ENCODE measurements around the gene CCND3. TPM values are rescaled to one million over a fixed set of nuclear protein-coding genes. Genes with fewer than 3 reads are reported as not detected.

Gene CCND3
- total and polyA plus RNA-seq, 5 donors from 2014 or later = 246 to 564 (median 338) TPM

GRCh38 chr6:41963371-41963770 lies 21.8 kb upstream of the CCND3 start:
- H3K4me3 Mint-ChIP-seq = no peak overlapping the region
- no peak for ATAC-seq (ENCODE audit: low read depth in 2 of 2)
- H3K4me3 ChIP-seq (ENCODE audit: low read depth, low read length) = no peak overlapping the region
- peaks cover 35% of the 10 kb centered on the region for H3K36me3 ChIP-seq (ENCODE audit: control insufficient read depth, insufficient read depth, low read length)
- peak overlapping the region in 2 of 3 donors; percentile 3 to 67 for H3K27ac Mint-ChIP-seq
- H3K36me3 Mint-ChIP-seq = peaks cover 33% of the 10 kb centered on the region
- no peak for DNase-seq
- no peaks in the 10 kb centered on the region for H3K27me3 Mint-ChIP-seq
- no peak overlapping the region for H3K27ac ChIP-seq (ENCODE audit: insufficient read depth, low read length, poor library complexity, severe bottlenecking)
- H3K9me3 ChIP-seq (ENCODE audit: control insufficient read depth in 2 of 2, low read length in 2 of 2) = no peaks in the 10 kb centered on the region
- H3K4me1 Mint-ChIP-seq = peaks cover 27 to 91% (median 50%) of the 10 kb centered on the region in 4 donors
- peaks cover 0 to 3% (median 0%) of the 10 kb centered on the region in 7 donors for H3K9me3 Mint-ChIP-seq
- peaks cover 19% of the 10 kb centered on the region for H3K4me1 ChIP-seq (ENCODE audit: control insufficient read depth, insufficient read depth, low read length, poor library complexity, severe bottlenecking)
- no peaks in the 10 kb centered on the region for H3K27me3 ChIP-seq (ENCODE audit: control insufficient read depth, insufficient read depth, low read length)

GRCh38 chr6:41960028-41960427 lies 18.4 kb upstream of the CCND3 start:
- H3K9me3 Mint-ChIP-seq = peaks cover 0 to 3% (median 0%) of the 10 kb centered on the region in 7 donors
- Histone ChIP-seq H3K36me3 (ENCODE audit: control insufficient read depth, insufficient read depth, low read length) (peaks cover 25% of the 10 kb centered on the region), H3K9me3 (ENCODE audit: control insufficient read depth in 2 of 2, low read length in 2 of 2) (no peaks in the 10 kb centered on the region), H3K4me1 (ENCODE audit: control insufficient read depth, insufficient read depth, low read length, poor library complexity, severe bottlenecking) (peaks cover 4% of the 10 kb centered on the region), H3K27me3 (ENCODE audit: control insufficient read depth, insufficient read depth, low read length) (no peaks in the 10 kb centered on the region), H3K27ac (ENCODE audit: insufficient read depth, low read length, poor library complexity, severe bottlenecking) (no peak overlapping the region), H3K4me3 (ENCODE audit: low read depth, low read length) (no peak overlapping the region)
- H3K27me3 Mint-ChIP-seq = no peaks in the 10 kb centered on the region
- peaks cover 25% of the 10 kb centered on the region for H3K36me3 Mint-ChIP-seq
- peaks cover 21 to 82% (median 51%) of the 10 kb centered on the region in 4 donors for H3K4me1 Mint-ChIP-seq
- DNase-seq = no peak
- H3K4me3 Mint-ChIP-seq = no peak overlapping the region
- ATAC-seq (ENCODE audit: low read depth in 2 of 2) = no peak
- peak overlapping the region in 1 of 3 donors; percentile 45 for H3K27ac Mint-ChIP-seq

GRCh38 chr6:41958022-41958856 lies 16.6 kb upstream of the CCND3 start:
- Mint-ChIP-seq H3K36me3 (peaks cover 21% of the 10 kb centered on the region), H3K9me3 (peaks cover 0 to 3% (median 0%) of the 10 kb centered on the region in 7 donors), H3K4me1 (peaks cover 16 to 77% (median 45%) of the 10 kb centered on the region in 4 donors), H3K4me3 (no peak overlapping the region), H3K27me3 (no peaks in the 10 kb centered on the region), H3K27ac (peak overlapping the region in 1 of 3 donors; percentile 82)
- no peaks in the 10 kb centered on the region for H3K27me3 ChIP-seq (ENCODE audit: control insufficient read depth, insufficient read depth, low read length)
- H3K9me3 ChIP-seq (ENCODE audit: control insufficient read depth in 2 of 2, low read length in 2 of 2) = no peaks in the 10 kb centered on the region
- H3K4me3 ChIP-seq (ENCODE audit: low read depth, low read length) = no peak overlapping the region
- no peaks in the 10 kb centered on the region for H3K4me1 ChIP-seq (ENCODE audit: control insufficient read depth, insufficient read depth, low read length, poor library complexity, severe bottlenecking)
- no peak overlapping the region for H3K27ac ChIP-seq (ENCODE audit: insufficient read depth, low read length, poor library complexity, severe bottlenecking)
- peak; percentile 57 to 74 for ATAC-seq (ENCODE audit: low read depth in 2 of 2)
- peak in 1 of 3 donors; percentile 22 for DNase-seq
- peaks cover 16% of the 10 kb centered on the region for H3K36me3 ChIP-seq (ENCODE audit: control insufficient read depth, insufficient read depth, low read length)

GRCh38 chr6:41957117-41957516 lies 15.5 kb upstream of the CCND3 start:
- Mint-ChIP-seq H3K4me1 (peaks cover 17 to 81% (median 47%) of the 10 kb centered on the region in 4 donors), H3K4me3 (peak overlapping the region in 1 of 4 donors; percentile 35), H3K36me3 (peaks cover 18% of the 10 kb centered on the region), H3K27ac (peak overlapping the region in 1 of 3 donors; percentile 26), H3K9me3 (no peaks in the 10 kb centered on the region), H3K27me3 (no peaks in the 10 kb centered on the region)
- Histone ChIP-seq H3K27me3 (ENCODE audit: control insufficient read depth, insufficient read depth, low read length) (no peaks in the 10 kb centered on the region), H3K4me1 (ENCODE audit: control insufficient read depth, insufficient read depth, low read length, poor library complexity, severe bottlenecking) (no peaks in the 10 kb centered on the region), H3K36me3 (ENCODE audit: control insufficient read depth, insufficient read depth, low read length) (peaks cover 19% of the 10 kb centered on the region), H3K9me3 (ENCODE audit: control insufficient read depth in 2 of 2, low read length in 2 of 2) (no peaks in the 10 kb centered on the region), H3K4me3 (ENCODE audit: low read depth, low read length) (no peak overlapping the region), H3K27ac (ENCODE audit: insufficient read depth, low read length, poor library complexity, severe bottlenecking) (no peak overlapping the region)
- DNase-seq (no peak), ATAC-seq (ENCODE audit: low read depth in 2 of 2) (no peak)

- H3K4me3 ChIP-seq (ENCODE audit: low read depth, low read length) = no peak overlapping the region
- peaks cover 16% of the 10 kb centered on the region for H3K36me3 ChIP-seq (ENCODE audit: control insufficient read depth, insufficient read depth, low read length)
- H3K4me1 ChIP-seq (ENCODE audit: control insufficient read depth, insufficient read depth, low read length, poor library complexity, severe bottlenecking) = no peaks in the 10 kb centered on the region
- DNase-seq = no peak
- ATAC-seq (ENCODE audit: low read depth in 2 of 2) = no peak
- Mint-ChIP-seq H3K27ac (no peak overlapping the region), H3K4me3 (no peak overlapping the region), H3K4me1 (peaks cover 11 to 70% (median 40%) of the 10 kb centered on the region in 4 donors), H3K36me3 (peaks cover 14% of the 10 kb centered on the region), H3K27me3 (no peaks in the 10 kb centered on the region), H3K9me3 (no peaks in the 10 kb centered on the region)
- H3K27me3 ChIP-seq (ENCODE audit: control insufficient read depth, insufficient read depth, low read length) = no peaks in the 10 kb centered on the region
- H3K9me3 ChIP-seq (ENCODE audit: control insufficient read depth in 2 of 2, low read length in 2 of 2) = no peaks in the 10 kb centered on the region
- peak overlapping the region; percentile 18 for H3K27ac ChIP-seq (ENCODE audit: insufficient read depth, low read length, poor library complexity, severe bottlenecking)
Observed at GRCh38 chr6:41955412-41955811, 13.8 kb upstream of the CCND3 start.

- Mint-ChIP-seq H3K4me3 (no peak overlapping the region), H3K9me3 (no peaks in the 10 kb centered on the region), H3K27ac (no peak overlapping the region), H3K4me1 (peaks cover 11 to 67% (median 36%) of the 10 kb centered on the region in 4 donors), H3K27me3 (no peaks in the 10 kb centered on the region), H3K36me3 (peaks cover 19% of the 10 kb centered on the region)
- peaks cover 13% of the 10 kb centered on the region for H3K36me3 ChIP-seq (ENCODE audit: control insufficient read depth, insufficient read depth, low read length)
- ATAC-seq (ENCODE audit: low read depth in 2 of 2) (no peak), DNase-seq (no peak)
- no peak overlapping the region for H3K4me3 ChIP-seq (ENCODE audit: low read depth, low read length)
- H3K4me1 ChIP-seq (ENCODE audit: control insufficient read depth, insufficient read depth, low read length, poor library complexity, severe bottlenecking) = no peaks in the 10 kb centered on the region
- no peaks in the 10 kb centered on the region for H3K9me3 ChIP-seq (ENCODE audit: control insufficient read depth in 2 of 2, low read length in 2 of 2)
- no peak overlapping the region for H3K27ac ChIP-seq (ENCODE audit: insufficient read depth, low read length, poor library complexity, severe bottlenecking)
- H3K27me3 ChIP-seq (ENCODE audit: control insufficient read depth, insufficient read depth, low read length) = no peaks in the 10 kb centered on the region
Observed at GRCh38 chr6:41954668-41955067, 13.1 kb upstream of the CCND3 start.

GRCh38 chr6:41947581-41948220 lies 6.1 kb upstream of the CCND3 start:
- Histone ChIP-seq H3K27ac (ENCODE audit: insufficient read depth, low read length, poor library complexity, severe bottlenecking) (no peak overlapping the region), H3K36me3 (ENCODE audit: control insufficient read depth, insufficient read depth, low read length) (peaks cover 4% of the 10 kb centered on the region), H3K4me3 (ENCODE audit: low read depth, low read length) (no peak overlapping the region), H3K4me1 (ENCODE audit: control insufficient read depth, insufficient read depth, low read length, poor library complexity, severe bottlenecking) (peaks cover 2% of the 10 kb centered on the region), H3K9me3 (ENCODE audit: control insufficient read depth in 2 of 2, low read length in 2 of 2) (no peaks in the 10 kb centered on the region), H3K27me3 (ENCODE audit: control insufficient read depth, insufficient read depth, low read length) (no peaks in the 10 kb centered on the region)
- H3K4me1 Mint-ChIP-seq = peaks cover 9 to 43% (median 22%) of the 10 kb centered on the region in 4 donors
- ATAC-seq (ENCODE audit: low read depth in 2 of 2) = no peak
- peak overlapping the region; percentile 2 to 73 (median 26) for H3K4me3 Mint-ChIP-seq
- H3K9me3 Mint-ChIP-seq = no peaks in the 10 kb centered on the region
- no peak for DNase-seq
- peak overlapping the region; percentile 15 to 85 (median 57) for H3K27ac Mint-ChIP-seq
- H3K36me3 Mint-ChIP-seq = peaks cover 10% of the 10 kb centered on the region
- no peaks in the 10 kb centered on the region for H3K27me3 Mint-ChIP-seq

Measured in CD4-positive, CD25-positive, alpha-beta regulatory T cell (primary cell).